Astrocyte (in vitro differentiated cells and primary cell): Measurements from ENCODE around the gene ENPP3. TPM values are rescaled to one million over a fixed set of nuclear protein-coding genes. Genes with fewer than 3 reads are reported as not detected.

Experiments
- DNase-seq: peaks from one replicate; pipeline ENCODE4 v3.0.0-alpha.2; 2010; ENCODE audit warnings: low read depth
- FAIRE-seq: peaks from 2 replicates; lab custom pipeline; 2011; peaks lifted over from hg19 to GRCh38; lab: Jason Lieb, UNC
- H2AFZ ChIP-seq: 2 replicates; pipeline ENCODE4 v1.6.0; 2012; ENCODE audit warnings: low read depth, low read length, inconsistent platforms
- H3K27ac ChIP-seq: 2 replicates; pipeline ENCODE4 v1.5.1; 2011; ENCODE audit warnings: low read depth, low read length, inconsistent platforms
- H3K27me3 ChIP-seq: 2 replicates; pipeline ENCODE4 v1.6.0; 2011; ENCODE audit warnings: low read length, inconsistent platforms; ENCODE audit not compliant: insufficient read depth
- H3K36me3 ChIP-seq: 2 replicates; pipeline ENCODE4 v1.5.1; 2011; ENCODE audit warnings: low read length, inconsistent platforms; ENCODE audit not compliant: insufficient read depth
- H3K4me1 ChIP-seq: 2 replicates; pipeline ENCODE4 v1.5.1; 2011; ENCODE audit warnings: low read length, inconsistent platforms; ENCODE audit not compliant: insufficient read depth
- H3K4me2 ChIP-seq: 2 replicates; pipeline ENCODE4 v1.6.0; 2012; ENCODE audit warnings: low read length, inconsistent platforms
- H3K4me3 ChIP-seq: 2 replicates; pipeline ENCODE4 v1.5.1; 2011; ENCODE audit warnings: low read depth, mild to moderate bottlenecking, low read length, inconsistent platforms; ENCODE audit not compliant: insufficient read depth
- H3K79me2 ChIP-seq: 2 replicates; pipeline ENCODE4 v1.6.0; 2012; ENCODE audit warnings: mild to moderate bottlenecking, low read length, inconsistent platforms; ENCODE audit not compliant: insufficient read depth
- H3K9ac ChIP-seq: 2 replicates; pipeline ENCODE4 v1.6.0; 2012; ENCODE audit warnings: mild to moderate bottlenecking, low read length, inconsistent platforms
- H3K9me3 ChIP-seq: 2 replicates; pipeline ENCODE4 v1.5.1; 2012; ENCODE audit warnings: low read depth, mild to moderate bottlenecking, low read length, inconsistent platforms; ENCODE audit not compliant: insufficient read depth
- H4K20me1 ChIP-seq: 2 replicates; pipeline ENCODE4 v1.6.0; 2012; ENCODE audit warnings: low read length, inconsistent platforms; ENCODE audit not compliant: insufficient read depth
- H3K27ac Mint-ChIP-seq: one replicate; pipeline ENCODE4 v1.8.0; 2021; ENCODE audit warnings: mild to moderate bottlenecking, mixed read lengths; ENCODE audit not compliant: unreplicated experiment
- H3K27me3 Mint-ChIP-seq: one replicate; pipeline ENCODE4 v1.8.0; 2021; ENCODE audit warnings: low read depth, mixed read lengths; ENCODE audit not compliant: unreplicated experiment
- H3K36me3 Mint-ChIP-seq: one replicate; pipeline ENCODE4 v1.8.0; 2021; ENCODE audit warnings: low read depth, mixed read lengths; ENCODE audit not compliant: unreplicated experiment
- H3K4me1 Mint-ChIP-seq: one replicate; pipeline ENCODE4 v1.8.0; 2021; ENCODE audit warnings: low read depth, mixed read lengths; ENCODE audit not compliant: unreplicated experiment
- H3K4me3 Mint-ChIP-seq: one replicate; pipeline ENCODE4 v1.8.0; 2021; ENCODE audit warnings: mild to moderate bottlenecking, moderate library complexity, mixed read lengths; ENCODE audit not compliant: unreplicated experiment
- H3K9me3 Mint-ChIP-seq: one replicate; pipeline ENCODE4 v1.8.0; 2021; ENCODE audit warnings: mild to moderate bottlenecking, mixed read lengths; ENCODE audit not compliant: unreplicated experiment
- EZH2 ChIP-seq: IDR thresholded peaks from 2 replicates; pipeline ENCODE4 v1.6.1; 2012; ENCODE audit warnings: mild to moderate bottlenecking, low read length, inconsistent platforms; ENCODE audit not compliant: insufficient read depth
- total RNA-seq: library from RNA; stranded (reverse); gene quantifications from 2 replicates; pipeline ENCODE4 v1.2.1, GENCODE V29; 2021
- TF ChIP-seq, protein P1 (sequence below): IDR thresholded peaks from 2 replicates; pipeline ENCODE4 v1.5.1; 2011; ENCODE audit warnings: low read depth, mild to moderate bottlenecking, inconsistent platforms, low read length, moderate library complexity; ENCODE audit not compliant: insufficient read depth

The ENPP3 gene
- total RNA-seq, 1 donor from 2014 or later, result not detected

DNA sequence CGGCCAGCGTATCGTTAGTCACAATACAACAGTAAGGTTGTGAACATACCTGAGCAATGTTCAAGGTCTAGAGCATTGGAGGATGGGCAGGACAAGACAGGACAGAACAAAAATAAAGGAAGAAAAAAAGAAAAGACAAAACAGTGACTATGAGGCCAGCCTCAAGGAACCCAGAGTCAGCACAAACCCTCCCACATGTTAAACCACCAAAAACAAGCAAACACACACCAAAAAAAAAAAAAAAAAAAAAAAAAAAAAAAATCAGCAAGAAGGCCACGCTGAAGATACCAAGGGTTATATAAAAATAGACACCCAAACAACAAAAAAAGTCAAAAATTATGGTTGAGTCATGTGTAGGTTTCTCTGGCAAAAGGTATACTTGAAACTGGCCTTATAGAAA is 21.8 kb upstream of the ENPP3 start:
- Histone ChIP-seq H3K27me3 (no peaks in the 10 kb centered on the region), H3K27ac (no peak overlapping the region), H3K4me1 (no peaks in the 10 kb centered on the region), H3K9ac (no peak overlapping the region), H4K20me1 (no peaks in the 10 kb centered on the region), H3K9me3 (no peaks in the 10 kb centered on the region), H2AFZ (no peak overlapping the region), H3K36me3 (peaks cover 72% of the 10 kb centered on the region), H3K79me2 (no peaks in the 10 kb centered on the region), H3K4me3 (no peak overlapping the region), H3K4me2 (no peak overlapping the region)
- Mint-ChIP-seq H3K36me3 (no peaks in the 10 kb centered on the region), H3K4me1 (no peaks in the 10 kb centered on the region), H3K4me3 (no peak overlapping the region), H3K27me3 (no peaks in the 10 kb centered on the region), H3K27ac (no peak overlapping the region), H3K9me3 (no peaks in the 10 kb centered on the region)
- no peak for DNase-seq
- no peak for FAIRE-seq
- TF ChIP-seq, protein P1, sequence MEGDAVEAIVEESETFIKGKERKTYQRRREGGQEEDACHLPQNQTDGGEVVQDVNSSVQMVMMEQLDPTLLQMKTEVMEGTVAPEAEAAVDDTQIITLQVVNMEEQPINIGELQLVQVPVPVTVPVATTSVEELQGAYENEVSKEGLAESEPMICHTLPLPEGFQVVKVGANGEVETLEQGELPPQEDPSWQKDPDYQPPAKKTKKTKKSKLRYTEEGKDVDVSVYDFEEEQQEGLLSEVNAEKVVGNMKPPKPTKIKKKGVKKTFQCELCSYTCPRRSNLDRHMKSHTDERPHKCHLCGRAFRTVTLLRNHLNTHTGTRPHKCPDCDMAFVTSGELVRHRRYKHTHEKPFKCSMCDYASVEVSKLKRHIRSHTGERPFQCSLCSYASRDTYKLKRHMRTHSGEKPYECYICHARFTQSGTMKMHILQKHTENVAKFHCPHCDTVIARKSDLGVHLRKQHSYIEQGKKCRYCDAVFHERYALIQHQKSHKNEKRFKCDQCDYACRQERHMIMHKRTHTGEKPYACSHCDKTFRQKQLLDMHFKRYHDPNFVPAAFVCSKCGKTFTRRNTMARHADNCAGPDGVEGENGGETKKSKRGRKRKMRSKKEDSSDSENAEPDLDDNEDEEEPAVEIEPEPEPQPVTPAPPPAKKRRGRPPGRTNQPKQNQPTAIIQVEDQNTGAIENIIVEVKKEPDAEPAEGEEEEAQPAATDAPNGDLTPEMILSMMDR, result no peak
- no peak for TF ChIP-seq EZH2

GRCh38 chr6:131627724-131628682 is 9.1 kb upstream of the ENPP3 start, which contains the start of gene MED23:
MED23 (minus strand) TSS chr6:131628242; CDS start chr6:131628049, 193 bp downstream.
- FAIRE-seq (no peak), DNase-seq (peak; percentile 89)
- Mint-ChIP-seq H3K27ac (peak within 1 kb of the TSS; percentile 84), H3K4me1 (peaks cover 6% of the 10 kb centered on the region), H3K27me3 (no peaks in the 10 kb centered on the region), H3K4me3 (peak within 1 kb of the TSS; percentile 99), H3K36me3 (peaks cover 1% of the 10 kb centered on the region), H3K9me3 (no peaks in the 10 kb centered on the region)
- H3K27ac ChIP-seq, result peak within 1 kb of the TSS; percentile 75
- H3K9me3 ChIP-seq, result no peaks in the 10 kb centered on the region
- peaks cover 2% of the 10 kb centered on the region for H3K4me1 ChIP-seq
- peak within 1 kb of the TSS; percentile 78 for H3K4me2 ChIP-seq
- no peak for TF ChIP-seq EZH2
- TF ChIP-seq, protein P1, result peak; percentile 86
- H3K27me3 ChIP-seq, result no peaks in the 10 kb centered on the region
- no peaks in the 10 kb centered on the region for H4K20me1 ChIP-seq
- H3K79me2 ChIP-seq, result peaks cover 21% of the 10 kb centered on the region
- peaks cover 15% of the 10 kb centered on the region for H3K36me3 ChIP-seq
- peak within 1 kb of the TSS; percentile 86 for H3K4me3 ChIP-seq
- H3K9ac ChIP-seq, result peak within 1 kb of the TSS; percentile 86
- peak within 1 kb of the TSS; percentile 82 for H2AFZ ChIP-seq
